ENCODE results near the gene MGST2. TPM values are rescaled to one million over a fixed set of nuclear protein-coding genes. Genes with fewer than 3 reads are reported as not detected.

MGST2 gene
- total RNA-seq, 1 donor from 2014 or later: 0.71 TPM

DNA sequence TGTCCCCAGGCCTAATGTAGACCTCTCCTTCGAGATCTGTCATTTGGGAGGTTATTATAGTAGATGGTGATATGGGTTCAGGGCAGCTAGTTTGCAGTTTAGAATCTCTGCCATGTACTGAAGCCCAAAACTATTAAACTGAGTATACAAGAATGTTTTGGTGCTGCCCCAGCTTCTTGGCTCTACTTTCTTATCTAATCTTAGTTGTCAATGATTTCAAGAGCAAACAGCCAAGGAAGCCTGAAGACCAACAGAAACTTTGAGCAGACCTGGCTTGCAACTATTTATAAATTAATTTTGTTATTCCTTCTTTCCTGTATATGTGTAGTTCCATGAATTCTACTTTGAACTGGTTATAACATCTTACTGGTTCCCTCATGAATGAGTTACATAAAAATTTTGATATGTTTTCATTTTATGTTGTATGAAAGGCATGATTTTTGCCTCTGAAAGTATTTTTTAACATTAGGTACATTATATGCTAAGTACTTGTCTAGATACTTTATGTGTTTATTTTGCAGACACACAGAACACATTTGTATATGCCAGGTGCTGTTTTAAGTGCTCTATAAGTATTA lies 2.0 kb upstream of the MGST2 start:
- Mint-ChIP-seq H3K27me3 (no peaks in the 10 kb centered on the region), H3K4me3 (no peak overlapping the region), H3K27ac (no peak overlapping the region), H3K9me3 (no peaks in the 10 kb centered on the region), H3K36me3 (ENCODE audit: low read depth) (no peaks in the 10 kb centered on the region), H3K4me1 (peaks cover 16% of the 10 kb centered on the region)
- ChIA-PET CTCF (interaction anchor here (1.4 to 1.8 kb wide), 2 partner anchors 12 to 591 kb away, joined by 3 to 5 read pairs; no protein-coding TSS in a partner anchor), POLR2A (no interaction called here)
- TF ChIP-seq, protein P1, sequence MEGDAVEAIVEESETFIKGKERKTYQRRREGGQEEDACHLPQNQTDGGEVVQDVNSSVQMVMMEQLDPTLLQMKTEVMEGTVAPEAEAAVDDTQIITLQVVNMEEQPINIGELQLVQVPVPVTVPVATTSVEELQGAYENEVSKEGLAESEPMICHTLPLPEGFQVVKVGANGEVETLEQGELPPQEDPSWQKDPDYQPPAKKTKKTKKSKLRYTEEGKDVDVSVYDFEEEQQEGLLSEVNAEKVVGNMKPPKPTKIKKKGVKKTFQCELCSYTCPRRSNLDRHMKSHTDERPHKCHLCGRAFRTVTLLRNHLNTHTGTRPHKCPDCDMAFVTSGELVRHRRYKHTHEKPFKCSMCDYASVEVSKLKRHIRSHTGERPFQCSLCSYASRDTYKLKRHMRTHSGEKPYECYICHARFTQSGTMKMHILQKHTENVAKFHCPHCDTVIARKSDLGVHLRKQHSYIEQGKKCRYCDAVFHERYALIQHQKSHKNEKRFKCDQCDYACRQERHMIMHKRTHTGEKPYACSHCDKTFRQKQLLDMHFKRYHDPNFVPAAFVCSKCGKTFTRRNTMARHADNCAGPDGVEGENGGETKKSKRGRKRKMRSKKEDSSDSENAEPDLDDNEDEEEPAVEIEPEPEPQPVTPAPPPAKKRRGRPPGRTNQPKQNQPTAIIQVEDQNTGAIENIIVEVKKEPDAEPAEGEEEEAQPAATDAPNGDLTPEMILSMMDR (IDR thresholded peaks at IDR 0.05): no peak
- intact Hi-C loops (cut with micrococcal nuclease): loop anchor here (10.0 kb wide), 1 partner anchor 491 kb away; the partner anchor contains the start of gene MAML3
- no peak for DNase-seq
- ATAC-seq (ENCODE audit: low read depth): no peak

DNA sequence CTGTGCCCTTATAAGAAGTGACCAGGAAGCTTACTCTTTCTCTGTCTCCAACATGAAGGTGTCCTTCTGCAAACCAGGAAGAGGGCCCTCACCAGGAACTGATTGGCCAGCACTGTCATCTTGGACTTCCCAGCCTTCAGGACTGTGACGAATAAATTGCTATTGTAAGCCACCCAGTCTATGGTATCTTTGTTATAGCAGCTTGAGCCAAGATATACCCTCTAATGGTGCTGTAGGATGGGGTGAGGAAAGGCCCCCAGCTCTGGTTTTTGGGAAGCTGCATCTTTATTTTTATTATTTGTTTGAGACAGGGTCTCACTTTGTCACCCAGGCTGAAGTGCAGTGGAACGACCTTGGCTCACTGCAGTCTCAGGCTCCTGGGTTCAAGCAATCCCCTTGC lies 1.2 kb upstream of the MGST2 start:
- Mint-ChIP-seq H3K4me3 (no peak overlapping the region), H3K9me3 (no peaks in the 10 kb centered on the region), H3K36me3 (ENCODE audit: low read depth) (no peaks in the 10 kb centered on the region), H3K4me1 (peaks cover 16% of the 10 kb centered on the region), H3K27me3 (no peaks in the 10 kb centered on the region), H3K27ac (no peak overlapping the region)
- intact Hi-C loops (cut with micrococcal nuclease): loop anchor here (10.0 kb wide), 1 partner anchor 490 kb away; the partner anchor contains the start of gene MAML3
- CTCF ChIA-PET: interaction anchor here (0.9 to 1.8 kb wide), 3 partner anchors 10 to 590 kb away, joined by 3 to 5 read pairs (median 3); no protein-coding TSS in a partner anchor
- TF ChIP-seq, protein P1 (IDR thresholded peaks at IDR 0.05): no peak
- POLR2A ChIA-PET: no interaction called here
- DNase-seq (no peak), ATAC-seq (ENCODE audit: low read depth) (no peak)

DNA sequence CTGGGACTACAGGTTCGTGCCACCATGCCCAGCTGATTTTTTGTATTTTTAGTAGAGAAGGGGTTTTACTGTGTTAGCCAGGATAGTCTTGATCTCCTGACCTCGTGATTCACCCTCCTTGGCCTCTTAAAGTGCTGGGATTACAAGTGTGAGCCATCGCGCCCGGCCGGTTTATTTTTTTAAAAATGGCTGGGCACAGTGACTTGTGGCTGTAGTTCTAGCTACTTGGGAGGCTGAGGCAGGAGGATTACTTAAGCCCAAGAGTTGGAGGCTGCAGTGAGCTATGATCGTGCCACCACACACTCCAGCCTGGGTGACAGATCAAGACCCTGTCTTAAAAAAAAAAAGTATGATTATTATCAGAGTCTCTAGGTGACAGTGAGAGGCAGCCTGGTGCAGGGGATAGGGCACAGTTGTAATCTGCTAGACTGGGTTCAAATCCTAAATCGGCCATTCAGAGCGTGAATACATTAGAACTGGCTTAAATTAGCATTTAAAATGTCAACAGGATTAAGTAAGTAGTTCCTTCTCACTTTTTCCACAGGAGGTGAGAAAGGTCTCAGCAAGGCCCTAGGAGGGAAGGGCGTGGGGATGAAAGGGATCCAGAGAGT lies 435 bp upstream of the MGST2 start:
- no peaks in the 10 kb centered on the region for H3K27me3 Mint-ChIP-seq
- POLR2A ChIA-PET: interaction anchor here (0.6 kb wide), 1 partner anchor 486 kb away, joined by 3 read pairs; no protein-coding TSS in a partner anchor
- H3K36me3 Mint-ChIP-seq (ENCODE audit: low read depth): no peaks in the 10 kb centered on the region
- H3K4me3 Mint-ChIP-seq: peak overlapping the region; percentile 85
- ATAC-seq (ENCODE audit: low read depth) (no peak), DNase-seq (no peak)
- no peaks in the 10 kb centered on the region for H3K9me3 Mint-ChIP-seq
- CTCF ChIA-PET: interaction anchor here (0.9 to 1.7 kb wide), 2 partner anchors 11 to 12 kb away, joined by 3 to 5 read pairs; no protein-coding TSS in a partner anchor
- peaks cover 16% of the 10 kb centered on the region for H3K4me1 Mint-ChIP-seq
- TF ChIP-seq, protein P1 (IDR thresholded peaks at IDR 0.05): no peak
- intact Hi-C loops (cut with micrococcal nuclease): loop anchor here (10.0 kb wide), 1 partner anchor 490 kb away; the partner anchor contains the start of gene MAML3
- H3K27ac Mint-ChIP-seq: peak overlapping the region; percentile 51

DNA sequence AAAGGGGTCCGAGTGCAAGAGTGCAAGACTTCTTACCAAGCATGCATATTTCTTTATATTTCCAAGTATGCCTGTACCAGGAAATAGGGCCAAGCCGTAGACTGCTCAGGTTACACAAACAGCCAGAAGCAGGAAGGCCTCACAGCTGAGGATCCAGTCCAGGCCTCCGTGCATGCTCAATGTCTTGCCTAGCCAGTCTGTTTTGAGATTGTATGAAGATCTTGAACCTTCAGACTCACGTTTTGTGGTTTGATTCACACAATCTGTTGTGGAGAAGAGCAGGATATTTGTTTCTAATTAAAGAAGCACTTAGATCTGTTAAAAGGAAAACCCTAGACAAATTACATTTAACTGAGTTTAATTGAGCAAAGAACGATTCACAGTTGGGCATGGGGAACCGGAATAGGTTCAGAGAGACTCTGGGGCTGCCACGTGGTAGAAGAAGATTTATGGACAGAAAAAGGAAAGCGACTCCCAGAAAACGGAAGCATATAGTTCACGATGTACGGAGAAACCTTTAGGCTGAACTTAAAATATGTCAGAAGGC lies 1.2 kb downstream of the MGST2 start:
- peak overlapping the region; percentile 85 for H3K4me3 Mint-ChIP-seq
- H3K4me1 Mint-ChIP-seq: peaks cover 16% of the 10 kb centered on the region
- H3K9me3 Mint-ChIP-seq: no peaks in the 10 kb centered on the region
- CTCF ChIA-PET: interaction anchor here (1.7 kb wide), 1 partner anchor 14 kb away, joined by 5 read pairs; no protein-coding TSS in a partner anchor
- H3K27me3 Mint-ChIP-seq: no peaks in the 10 kb centered on the region
- no peaks in the 10 kb centered on the region for H3K36me3 Mint-ChIP-seq (ENCODE audit: low read depth)
- DNase-seq (no peak), ATAC-seq (ENCODE audit: low read depth) (no peak)
- H3K27ac Mint-ChIP-seq: no peak overlapping the region
- TF ChIP-seq, protein P1 (IDR thresholded peaks at IDR 0.05): no peak
- POLR2A ChIA-PET: interaction anchor here (0.6 to 1.0 kb wide), 2 partner anchors 8 to 10 kb away, joined by 3 read pairs; no protein-coding TSS in a partner anchor
- intact Hi-C loops (cut with micrococcal nuclease): loop anchor here (10.0 kb wide), 1 partner anchor 488 kb away; the partner anchor contains the start of gene MAML3

DNA sequence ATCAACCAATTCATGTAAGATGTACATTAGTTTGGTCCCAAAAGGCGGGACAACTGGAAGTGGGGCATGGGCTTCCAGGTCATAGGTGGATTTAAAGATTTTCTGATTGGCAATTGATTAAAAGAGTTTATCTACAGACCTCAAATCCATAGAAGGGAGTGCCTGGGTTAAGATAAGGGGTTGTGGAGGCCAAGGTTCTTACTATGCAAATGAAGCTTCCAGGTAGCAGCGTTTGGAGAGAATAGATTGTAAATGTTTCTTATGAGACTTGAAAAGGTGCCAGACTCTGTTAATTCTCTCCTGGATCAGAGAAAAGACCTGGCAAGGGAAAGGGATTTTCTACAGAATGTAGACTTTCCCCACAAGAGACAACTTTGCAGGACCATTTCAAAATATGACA lies 2.4 kb downstream of the MGST2 start:
- no peak overlapping the region for H3K27ac Mint-ChIP-seq
- H3K9me3 Mint-ChIP-seq: no peaks in the 10 kb centered on the region
- H3K36me3 Mint-ChIP-seq (ENCODE audit: low read depth): no peaks in the 10 kb centered on the region
- peaks cover 16% of the 10 kb centered on the region for H3K4me1 Mint-ChIP-seq
- ATAC-seq (ENCODE audit: low read depth) (no peak), DNase-seq (no peak)
- no peak overlapping the region for H3K4me3 Mint-ChIP-seq
- intact Hi-C loops (cut with micrococcal nuclease): loop anchor here (10.0 kb wide), 1 partner anchor 487 kb away; the partner anchor contains the start of gene MAML3
- H3K27me3 Mint-ChIP-seq: no peaks in the 10 kb centered on the region
- TF ChIP-seq, protein P1 (IDR thresholded peaks at IDR 0.05): no peak
- POLR2A ChIA-PET: no interaction called here
- CTCF ChIA-PET: no interaction called here
